ENCODE results near the gene FAM25A.
"Not testable (repeated sequence)": the region's sequence is repeated elsewhere in the genome, so short reads cannot be mapped to it uniquely, and the experiment has no call there.

The FAM25A gene

GRCh38 chr10:87013528-87013927 is 6.6 kb upstream of the FAM25A start:
- DNase-seq (ENCODE audit: low spot score): not testable (repeated sequence)

- not testable (repeated sequence) for DNase-seq (ENCODE audit: low spot score)
These were observed 4.9 kb upstream of the FAM25A start for GRCh38 chr10:87014986-87015716.

- not testable (repeated sequence) for DNase-seq (ENCODE audit: low spot score)
These were observed 2.0 kb upstream of the FAM25A start for GRCh38 chr10:87018127-87018526.

GRCh38 chr10:87019066-87019465 is 1.0 kb upstream of the FAM25A start:
- DNase-seq (ENCODE audit: low spot score): not testable (repeated sequence)

- not testable (repeated sequence) for DNase-seq (ENCODE audit: low spot score)
These were observed 590 bp upstream of the FAM25A start for GRCh38 chr10:87019504-87019903.

GRCh38 chr10:87025285-87025958 is 5.3 kb downstream of the FAM25A start:
- peak; percentile 9 for DNase-seq (ENCODE audit: low spot score)

- DNase-seq (ENCODE audit: low spot score): not testable (repeated sequence)
These were observed 6.8 kb downstream of the FAM25A start for GRCh38 chr10:87026747-87027508.

- not testable (repeated sequence) for DNase-seq (ENCODE audit: low spot score)
These were observed 10.3 kb downstream of the FAM25A start for GRCh38 chr10:87030419-87030818.

GRCh38 chr10:87030912-87031635 is 11.0 kb downstream of the FAM25A start:
- DNase-seq (ENCODE audit: low spot score): no peak

GRCh38 chr10:87036623-87037022 is 16.5 kb downstream of the FAM25A start:
- no peak for DNase-seq (ENCODE audit: low spot score)

GRCh38 chr10:87038286-87038717 is 18.2 kb downstream of the FAM25A start:
- DNase-seq (ENCODE audit: low spot score): no peak

GRCh38 chr10:87038786-87039185 is 18.7 kb downstream of the FAM25A start:
- no peak for DNase-seq (ENCODE audit: low spot score)

GRCh38 chr10:87043579-87043978 is 23.5 kb downstream of the FAM25A start:
- not testable (repeated sequence) for DNase-seq (ENCODE audit: low spot score)

- DNase-seq (ENCODE audit: low spot score): no peak
These were observed 25.4 kb downstream of the FAM25A start for GRCh38 chr10:87045434-87045938.

GRCh38 chr10:87053111-87053510 is 33.0 kb downstream of the FAM25A start:
- no peak for DNase-seq (ENCODE audit: low spot score)

GRCh38 chr10:87053577-87054181 is 33.6 kb downstream of the FAM25A start:
- DNase-seq (ENCODE audit: low spot score): no peak

GRCh38 chr10:87054373-87055295 is 34.5 kb downstream of the FAM25A start:
- peak; percentile 57 for DNase-seq (ENCODE audit: low spot score)

GRCh38 chr10:87058171-87058570 is 38.1 kb downstream of the FAM25A start:
- DNase-seq (ENCODE audit: low spot score): no peak

- no peak for DNase-seq (ENCODE audit: low spot score)
These were observed 39.3 kb downstream of the FAM25A start for GRCh38 chr10:87059401-87059800.

- DNase-seq (ENCODE audit: low spot score): no peak
These were observed 40.3 kb downstream of the FAM25A start for GRCh38 chr10:87060280-87060928.

Measured in hepatic stellate cell (primary cell).